Lower leg skin (tissue), 4 donors: ENCODE results near the gene VPS18. TPM values are rescaled to one million over a fixed set of nuclear protein-coding genes. Genes with fewer than 3 reads are reported as not detected.

Experiments
- DNase-seq, 2 donors: peaks; one replicate each; pipeline ENCODE4 v3.0.0-alpha.2; 2019; ENCODE audit warnings: low spot score in 2 of 2
- H3K4me3 ChIP-seq: fragments of 200-600 bp; sonication (generic); 2 replicates; pipeline ENCODE4 v1.5.1; 2017; ENCODE audit warnings: mild to moderate bottlenecking, low read depth; ENCODE audit not compliant: poor library complexity, severe bottlenecking
- POLR2A ChIP-seq, 2 donors: fragments of 450-650 bp; IDR thresholded peaks; one replicate each; pipeline ENCODE4 v1.6.1; 2016 to 2017; ENCODE audit warnings: antibody characterized with exemption in 2 of 2, mild to moderate bottlenecking in 1 of 2, moderate library complexity in 1 of 2
- WGBS, 2 donors: methylation state at CpG; one replicate each; pipeline ENCODE4 v1.1.5; 2018; 5-methylcytosine and 5-hydroxymethylcytosine counted together
- intact Hi-C: fragments of 100-400 bp; cut with DNase I; formaldehyde crosslinking; loops from one replicate; pipeline ENCODE4 v1.15.0; 2023; ENCODE audit warnings: low total_unique reads
- total RNA-seq, 4 donors: library from RNA; depleted of rRNA; stranded (reverse); fragments of >200 nt; gene quantifications; one replicate each; pipeline ENCODE4 v1.1.0, GENCODE V29; 2016
- TF ChIP-seq, protein P1 (sequence below), 3 donors: fragments of 450-650 bp; IDR thresholded peaks; one replicate each; pipeline ENCODE4 v1.5.1; 2016; ENCODE audit warnings: antibody characterized with exemption in 3 of 3, mild to moderate bottlenecking in 3 of 3, moderate library complexity in 2 of 3

The VPS18 gene
- total RNA-seq, 4 donors from 2014 or later, result 15.4 to 29.9 (median 25.7) TPM

DNA sequence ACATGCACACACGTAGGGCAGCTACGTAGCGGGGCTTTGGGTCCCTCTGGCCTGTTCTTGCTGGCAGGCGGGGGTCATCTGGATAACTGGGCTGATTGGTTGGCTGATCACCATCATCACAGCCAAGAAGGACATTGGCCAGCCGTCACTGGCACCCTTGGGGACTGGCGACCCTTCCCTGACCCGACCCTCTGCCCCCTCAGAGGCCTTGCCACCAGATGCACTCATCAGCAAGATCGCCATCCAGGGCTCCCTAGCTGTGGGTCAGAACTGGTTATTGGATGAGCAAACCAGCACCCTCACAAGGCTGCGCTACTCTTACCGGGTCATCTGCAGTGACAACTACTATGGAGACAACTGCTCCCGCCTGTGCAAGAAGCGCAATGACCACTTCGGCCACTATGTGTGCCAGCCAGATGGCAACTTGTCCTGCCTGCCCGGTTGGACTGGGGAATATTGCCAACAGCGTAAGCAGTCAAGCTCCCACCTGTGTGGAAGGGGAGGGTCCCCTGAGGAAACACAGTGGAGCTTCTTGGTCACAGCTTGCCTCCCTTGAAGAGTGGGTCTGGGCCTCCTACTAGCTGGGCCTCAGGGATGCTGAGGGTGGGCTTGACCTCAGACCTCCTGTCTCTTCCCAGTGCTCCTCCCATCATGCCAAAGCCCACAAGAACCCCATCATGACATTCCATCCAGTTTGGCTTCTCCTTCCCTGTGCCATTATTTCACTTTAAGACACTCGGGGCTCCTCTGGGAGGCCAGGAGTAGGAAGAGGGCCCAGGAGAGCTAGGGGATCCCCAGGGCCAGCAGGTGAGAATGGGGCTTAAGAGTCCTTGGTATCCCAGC is 37.3 kb downstream of the VPS18 start:
- WGBS, 2 donors, result 74 to 77% methylated on average over 16 of the region's 16 CpGs
- H3K4me3 ChIP-seq, result no peak overlapping the region
- TF ChIP-seq, protein P1, sequence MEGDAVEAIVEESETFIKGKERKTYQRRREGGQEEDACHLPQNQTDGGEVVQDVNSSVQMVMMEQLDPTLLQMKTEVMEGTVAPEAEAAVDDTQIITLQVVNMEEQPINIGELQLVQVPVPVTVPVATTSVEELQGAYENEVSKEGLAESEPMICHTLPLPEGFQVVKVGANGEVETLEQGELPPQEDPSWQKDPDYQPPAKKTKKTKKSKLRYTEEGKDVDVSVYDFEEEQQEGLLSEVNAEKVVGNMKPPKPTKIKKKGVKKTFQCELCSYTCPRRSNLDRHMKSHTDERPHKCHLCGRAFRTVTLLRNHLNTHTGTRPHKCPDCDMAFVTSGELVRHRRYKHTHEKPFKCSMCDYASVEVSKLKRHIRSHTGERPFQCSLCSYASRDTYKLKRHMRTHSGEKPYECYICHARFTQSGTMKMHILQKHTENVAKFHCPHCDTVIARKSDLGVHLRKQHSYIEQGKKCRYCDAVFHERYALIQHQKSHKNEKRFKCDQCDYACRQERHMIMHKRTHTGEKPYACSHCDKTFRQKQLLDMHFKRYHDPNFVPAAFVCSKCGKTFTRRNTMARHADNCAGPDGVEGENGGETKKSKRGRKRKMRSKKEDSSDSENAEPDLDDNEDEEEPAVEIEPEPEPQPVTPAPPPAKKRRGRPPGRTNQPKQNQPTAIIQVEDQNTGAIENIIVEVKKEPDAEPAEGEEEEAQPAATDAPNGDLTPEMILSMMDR (IDR thresholded peaks at IDR 0.05), result no peak
- no peak for TF ChIP-seq POLR2A (IDR thresholded peaks at IDR 0.05)
- no peak for DNase-seq
- intact Hi-C loops, result loop anchor here (10.0 kb wide), 1 partner anchor 83 kb away; no protein-coding TSS in a partner anchor

DNA sequence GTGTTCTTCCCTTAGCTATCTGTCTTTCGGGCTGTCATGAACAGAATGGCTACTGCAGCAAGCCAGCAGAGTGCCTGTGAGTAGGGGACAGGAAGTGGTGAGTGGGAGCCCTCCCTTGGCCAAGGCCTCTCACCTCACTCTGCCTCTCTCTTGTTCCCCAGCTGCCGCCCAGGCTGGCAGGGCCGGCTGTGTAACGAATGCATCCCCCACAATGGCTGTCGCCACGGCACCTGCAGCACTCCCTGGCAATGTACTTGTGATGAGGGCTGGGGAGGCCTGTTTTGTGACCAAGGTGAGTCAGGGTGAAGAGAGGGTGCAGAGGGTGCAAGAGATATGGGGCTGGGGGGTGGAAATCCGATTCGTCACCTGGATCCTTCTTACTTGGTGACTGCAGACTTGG is 37.9 kb downstream of the VPS18 start:
- TF ChIP-seq, protein P1 (IDR thresholded peaks at IDR 0.05), result no peak
- TF ChIP-seq POLR2A (IDR thresholded peaks at IDR 0.05), result no peak

DNA sequence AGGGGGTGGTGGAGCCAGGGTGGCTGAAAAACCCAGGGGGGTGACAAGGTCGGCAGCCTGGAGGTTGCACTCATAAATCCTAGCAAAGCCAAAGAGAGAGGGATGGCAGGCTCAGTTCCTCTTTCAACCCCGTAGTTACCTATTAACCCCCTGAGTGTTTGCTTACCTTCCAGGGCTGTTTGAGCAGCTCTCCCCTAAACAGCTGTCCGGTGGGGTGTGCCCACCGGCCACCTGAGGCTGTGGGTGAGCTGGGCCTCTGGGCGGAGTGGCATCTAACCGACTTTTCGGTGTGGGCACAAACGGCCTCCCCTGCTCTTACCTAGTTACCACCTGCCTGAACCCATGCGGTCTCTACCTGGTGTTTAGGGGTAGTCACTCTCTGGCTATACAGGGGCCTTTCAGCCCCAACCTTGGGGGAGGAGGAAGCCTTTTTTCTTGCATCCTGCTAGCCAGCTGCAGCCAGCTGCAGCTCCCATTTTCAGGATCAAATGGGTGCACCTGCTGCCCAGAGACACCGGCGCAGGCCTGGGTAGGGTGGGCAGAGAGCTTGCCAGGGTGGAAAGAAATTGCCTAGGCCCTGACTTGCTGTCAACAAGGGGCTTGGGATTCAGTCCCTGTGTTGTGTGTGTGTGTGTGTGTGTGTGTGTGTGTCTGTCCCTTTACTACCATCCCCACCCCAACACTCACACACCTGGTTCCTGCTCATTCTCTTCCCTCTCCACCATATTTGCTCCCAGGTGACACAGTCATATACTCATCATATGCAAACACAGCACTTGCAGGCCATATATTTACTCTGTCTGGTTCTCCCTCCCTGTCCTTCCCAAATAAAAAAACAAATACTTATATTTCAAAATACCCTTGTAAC is 38.6 kb downstream of the VPS18 start:
- DNase-seq, result no peak
- WGBS, 2 donors, result 73 to 75% methylated on average over 11 of the region's 11 CpGs
- intact Hi-C loops, result loop anchor here (10.0 kb wide), 1 partner anchor 82 kb away; no protein-coding TSS in a partner anchor
- H3K4me3 ChIP-seq, result no peak overlapping the region
- TF ChIP-seq POLR2A (IDR thresholded peaks at IDR 0.05), result no peak
- TF ChIP-seq, protein P1 (IDR thresholded peaks at IDR 0.05), result no peak

More for the DNA sequence above, 37.9 kb downstream of the VPS18 start:
- 78 to 92% methylated on average over 8 of the region's 8 CpGs for WGBS, 2 donors
- no peak overlapping the region for H3K4me3 ChIP-seq
- no peak for DNase-seq
- intact Hi-C loops, result loop anchor here (10.0 kb wide), 1 partner anchor 83 kb away; no protein-coding TSS in a partner anchor

DNA sequence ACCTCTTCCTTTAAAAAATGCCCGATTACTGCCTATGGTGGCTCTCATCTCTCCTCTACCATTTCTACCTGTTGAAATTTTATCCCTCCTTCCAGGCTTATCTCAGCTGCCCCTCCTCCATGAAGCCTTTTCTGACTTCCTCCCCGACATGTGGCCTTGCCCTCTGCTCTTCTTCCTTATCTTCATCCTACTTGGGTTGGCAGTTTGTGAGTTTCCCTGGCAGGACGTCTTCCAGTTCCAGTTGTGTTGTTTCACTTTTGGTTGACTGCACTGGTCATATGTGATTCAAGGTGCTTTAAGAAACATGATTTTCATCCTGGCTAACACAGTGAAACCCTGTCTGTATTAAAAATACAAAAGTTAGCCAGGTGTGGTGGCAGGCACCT is 39.3 kb downstream of the VPS18 start:
- intact Hi-C loops, result loop anchor here (10.0 kb wide), 1 partner anchor 81 kb away; no protein-coding TSS in a partner anchor
- WGBS, 2 donors, result 77% methylated on average over 3 of the region's 3 CpGs
- DNase-seq, result no peak
- TF ChIP-seq, protein P1 (IDR thresholded peaks at IDR 0.05), result no peak
- no peak for TF ChIP-seq POLR2A (IDR thresholded peaks at IDR 0.05)
- no peak overlapping the region for H3K4me3 ChIP-seq

DNA sequence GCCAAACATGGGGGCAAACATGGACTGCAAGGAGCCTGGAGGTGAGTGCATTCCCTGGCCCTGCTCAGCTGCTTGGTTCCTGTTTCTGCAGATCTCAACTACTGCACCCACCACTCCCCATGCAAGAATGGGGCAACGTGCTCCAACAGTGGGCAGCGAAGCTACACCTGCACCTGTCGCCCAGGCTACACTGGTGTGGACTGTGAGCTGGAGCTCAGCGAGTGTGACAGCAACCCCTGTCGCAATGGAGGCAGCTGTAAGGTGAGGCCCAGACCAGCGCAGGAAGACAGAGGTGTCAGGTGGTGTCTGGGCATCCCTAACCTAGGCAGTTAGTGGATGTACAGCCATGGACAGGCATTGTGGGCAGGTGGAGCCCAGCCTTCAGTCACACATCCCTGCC is 40.2 kb downstream of the VPS18 start:
- WGBS, 2 donors, result 84 to 93% methylated on average over 6 of the region's 6 CpGs
- no peak overlapping the region for H3K4me3 ChIP-seq
- DNase-seq, result no peak
- intact Hi-C loops, result loop anchor here (10.0 kb wide), 1 partner anchor 80 kb away; no protein-coding TSS in a partner anchor
- TF ChIP-seq, protein P1 (IDR thresholded peaks at IDR 0.05), result no peak
- no peak for TF ChIP-seq POLR2A (IDR thresholded peaks at IDR 0.05)
